Muscle layer of colon (tissue), 2 donors: ENCODE results near the gene SREBF2.

Source experiments
- H3K27ac ChIP-seq: one replicate; pipeline ENCODE4 v1.7.0; 2013; ENCODE audit warnings: low read depth, mild to moderate bottlenecking, low read length, moderate library complexity
- H3K27me3 ChIP-seq, 2 donors: one replicate each; pipeline ENCODE4 v1.7.0; 2013; ENCODE audit warnings: low read length in 2 of 2, mild to moderate bottlenecking in 2 of 2; ENCODE audit not compliant: insufficient read depth in 2 of 2, control insufficient read depth in 1 of 2
- H3K36me3 ChIP-seq: one replicate; pipeline ENCODE4 v1.7.0; 2013; ENCODE audit warnings: mild to moderate bottlenecking, low read length; ENCODE audit not compliant: insufficient read depth
- H3K4me1 ChIP-seq: one replicate; pipeline ENCODE4 v1.7.0; 2013; ENCODE audit warnings: mild to moderate bottlenecking, low read length; ENCODE audit not compliant: insufficient read depth
- H3K4me3 ChIP-seq, 2 donors: one replicate each; pipeline ENCODE4 v1.7.0; 2013; ENCODE audit warnings: low read length in 2 of 2, low read depth in 1 of 2, mild to moderate bottlenecking in 1 of 2, moderate library complexity in 1 of 2
- H3K9ac ChIP-seq: one replicate; pipeline ENCODE4 v1.7.0; 2013; ENCODE audit warnings: low read length
- H3K9me3 ChIP-seq: one replicate; pipeline ENCODE4 v1.7.0; 2013; ENCODE audit warnings: mild to moderate bottlenecking, low read length
- donor health status: abdominal sarcoma.
- donor health status: Adenocarcinoma of cecum.

SREBF2 gene

GRCh38 chr22:41810022-41810421, 22.9 kb upstream of the SREBF2 start:
- Histone ChIP-seq H3K4me1 (no peaks in the 10 kb centered on the region), H3K9me3 (no peaks in the 10 kb centered on the region), H3K9ac (no peak overlapping the region), H3K4me3 (no peak overlapping the region), H3K27me3 (no peaks in the 10 kb centered on the region), H3K27ac (no peak overlapping the region), H3K36me3 (peaks cover 22% of the 10 kb centered on the region)

DNA sequence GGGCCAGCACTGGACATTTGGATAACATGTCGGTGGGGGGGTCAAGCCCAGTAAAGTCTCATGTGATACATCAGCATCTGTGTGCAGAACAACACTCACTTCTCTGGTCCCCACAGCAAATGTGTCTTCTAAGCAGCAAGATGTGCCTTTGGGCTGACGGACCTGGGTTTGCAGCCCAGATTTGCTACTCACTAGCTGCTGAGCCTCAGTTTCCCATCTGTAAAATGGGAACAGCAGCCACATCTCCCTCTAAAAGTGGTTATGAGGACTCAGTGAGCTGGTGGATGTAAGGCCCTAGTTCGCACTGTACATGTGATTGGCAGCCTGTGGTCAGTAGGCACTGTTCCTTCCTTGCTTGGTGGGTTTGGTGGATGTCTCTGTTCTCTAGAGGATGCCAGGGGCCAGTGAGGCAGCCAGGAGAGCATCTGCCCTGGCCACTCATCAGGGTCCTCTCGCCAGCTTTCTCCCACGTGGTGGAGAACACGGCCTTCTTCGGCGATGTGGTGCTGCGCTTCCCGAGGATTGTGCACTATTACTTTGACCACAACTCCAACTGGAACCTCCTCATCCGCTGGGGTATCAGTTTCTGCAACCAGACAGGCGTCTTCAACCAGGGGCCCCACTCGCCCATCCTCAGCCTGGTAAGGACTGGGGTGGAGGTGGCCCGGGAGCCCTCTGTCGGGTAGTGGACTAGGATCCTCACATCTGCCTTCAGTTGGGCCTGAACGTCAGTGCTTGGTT, 19.9 kb upstream of the SREBF2 start:
- Histone ChIP-seq H3K9ac (no peak overlapping the region), H3K4me3 (no peak overlapping the region)

DNA sequence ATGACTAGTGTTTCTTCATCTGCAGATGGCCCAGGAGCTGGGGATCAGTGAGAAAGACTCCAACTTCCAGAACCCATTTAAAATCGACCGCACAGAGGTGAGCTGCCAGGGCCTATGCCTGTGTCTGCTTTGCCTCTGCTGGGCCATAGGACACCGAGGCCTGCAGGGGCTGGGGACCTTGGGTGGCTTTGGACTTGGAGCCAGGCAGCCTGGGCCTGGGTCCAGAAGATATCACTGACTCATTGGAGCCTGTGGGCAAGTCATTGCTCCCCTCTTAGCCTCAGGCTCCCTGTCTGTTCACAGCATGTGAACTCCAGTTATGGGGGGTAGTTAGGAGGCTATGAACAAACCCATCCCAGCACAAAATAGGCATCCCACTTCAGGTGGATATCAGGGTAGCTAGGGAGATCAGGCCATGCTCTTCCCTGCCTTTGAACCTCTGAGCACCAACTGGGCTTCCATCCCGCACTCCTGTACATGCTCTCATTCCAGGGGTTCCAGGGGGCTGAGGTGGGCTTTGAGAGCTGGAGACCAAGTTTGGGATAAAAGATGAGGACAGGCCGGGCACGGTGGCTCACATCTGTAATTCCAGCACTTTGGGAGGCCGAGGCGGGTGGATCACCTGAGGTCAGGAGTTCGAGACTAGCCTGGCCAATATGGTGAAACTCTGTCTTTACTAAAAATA, 19.0 kb upstream of the SREBF2 start:
- Histone ChIP-seq H3K9me3 (no peaks in the 10 kb centered on the region), H3K4me3 (no peak overlapping the region), H3K4me1 (no peaks in the 10 kb centered on the region), H3K27ac (no peak overlapping the region), H3K9ac (no peak overlapping the region), H3K27me3 (no peaks in the 10 kb centered on the region), H3K36me3 (peaks cover 26% of the 10 kb centered on the region)

More for the DNA sequence above, 19.9 kb upstream of the SREBF2 start:
- H3K27ac ChIP-seq: no peak overlapping the region
- no peaks in the 10 kb centered on the region for H3K9me3 ChIP-seq
- no peaks in the 10 kb centered on the region for H3K27me3 ChIP-seq
- H3K36me3 ChIP-seq: peaks cover 26% of the 10 kb centered on the region
- no peaks in the 10 kb centered on the region for H3K4me1 ChIP-seq

DNA sequence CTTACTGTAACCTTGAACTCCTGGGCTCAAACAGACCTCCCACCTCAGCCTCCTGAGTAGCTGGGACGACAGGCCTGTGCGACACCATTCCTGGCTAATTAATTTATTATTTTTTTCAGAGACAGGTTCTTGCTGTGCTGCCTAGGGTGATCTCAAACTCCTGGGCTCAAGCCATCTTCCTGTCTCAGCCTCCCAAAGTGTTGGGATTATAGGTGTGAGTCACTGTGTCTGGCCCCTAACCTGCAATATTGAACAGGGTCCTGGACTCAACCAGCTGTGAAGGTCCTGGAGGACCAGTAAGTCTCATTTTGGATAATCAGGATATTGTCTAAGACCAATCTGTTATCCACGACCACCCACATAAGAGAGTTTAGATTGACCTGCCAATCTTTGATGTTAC, 17.2 kb upstream of the SREBF2 start:
- no peaks in the 10 kb centered on the region for H3K27me3 ChIP-seq
- no peak overlapping the region for H3K4me3 ChIP-seq
- H3K4me1 ChIP-seq: no peaks in the 10 kb centered on the region
- H3K36me3 ChIP-seq: peaks cover 26% of the 10 kb centered on the region
- no peak overlapping the region for H3K9ac ChIP-seq
- H3K9me3 ChIP-seq: no peaks in the 10 kb centered on the region
- no peak overlapping the region for H3K27ac ChIP-seq

DNA sequence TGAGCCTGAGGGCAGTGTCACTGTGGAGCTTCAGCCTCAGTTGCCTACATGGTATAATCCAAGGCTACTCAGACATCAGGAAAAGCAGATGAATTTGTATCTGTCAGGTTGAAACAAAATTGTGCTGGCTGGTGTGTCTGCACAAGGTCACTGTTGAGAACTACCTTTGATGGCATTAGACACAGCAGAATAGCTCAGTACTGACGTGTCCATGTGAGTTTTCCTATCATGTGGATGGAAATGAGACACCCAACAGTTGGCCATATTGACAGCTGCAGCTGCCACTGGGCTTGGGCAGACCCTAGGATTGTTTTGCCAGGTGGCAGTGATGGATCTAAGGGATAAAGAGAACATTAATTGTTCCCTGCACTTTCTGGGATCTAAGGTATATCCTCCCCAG, 16.7 kb upstream of the SREBF2 start:
- Histone ChIP-seq H3K9me3 (no peaks in the 10 kb centered on the region), H3K27ac (no peak overlapping the region), H3K27me3 (no peaks in the 10 kb centered on the region), H3K4me1 (no peaks in the 10 kb centered on the region), H3K9ac (no peak overlapping the region), H3K4me3 (no peak overlapping the region), H3K36me3 (peaks cover 26% of the 10 kb centered on the region)

DNA sequence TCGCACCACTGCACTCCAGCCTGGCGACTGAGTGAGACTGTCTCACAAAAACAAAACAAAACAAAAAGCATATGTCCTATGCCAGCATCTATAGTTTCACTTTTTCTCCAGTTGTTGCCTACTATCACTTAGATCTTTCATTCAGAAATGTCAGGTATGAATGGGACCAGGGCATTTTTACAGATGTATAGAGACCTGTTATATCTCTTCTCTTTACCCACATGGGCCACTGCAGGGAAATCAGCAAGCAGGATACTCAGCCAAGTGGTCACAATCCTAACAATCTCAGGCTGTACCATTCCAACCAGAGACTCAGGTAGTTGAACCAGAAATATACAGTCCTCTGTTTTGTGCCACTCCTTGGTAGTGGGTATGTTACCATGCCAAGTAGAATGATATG, 16.0 kb upstream of the SREBF2 start:
- Histone ChIP-seq H3K27me3 (no peaks in the 10 kb centered on the region), H3K4me1 (no peaks in the 10 kb centered on the region), H3K9me3 (no peaks in the 10 kb centered on the region), H3K36me3 (peaks cover 26% of the 10 kb centered on the region), H3K4me3 (no peak overlapping the region), H3K9ac (no peak overlapping the region), H3K27ac (no peak overlapping the region)

DNA sequence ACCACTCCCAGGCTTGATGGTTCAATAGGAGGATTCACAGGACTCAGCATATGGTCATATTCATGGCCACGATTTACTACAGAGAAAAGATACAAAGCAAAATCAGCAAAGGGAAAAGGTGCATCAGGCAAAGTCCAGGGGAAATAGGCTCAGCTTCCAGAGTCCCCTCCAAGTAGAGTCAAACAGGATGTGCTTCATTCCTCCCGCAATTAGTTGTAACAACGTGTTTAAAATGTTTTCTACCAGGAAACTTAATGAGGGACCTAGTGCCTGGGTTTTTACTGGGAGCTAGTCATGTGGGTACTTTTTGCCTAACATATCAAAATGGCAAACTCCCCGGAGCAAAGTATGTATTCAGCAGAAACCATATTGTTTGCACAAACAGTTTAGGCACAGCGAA, 14.9 kb upstream of the SREBF2 start:
- Histone ChIP-seq H3K9ac (no peak overlapping the region), H3K4me3 (no peak overlapping the region), H3K4me1 (no peaks in the 10 kb centered on the region), H3K36me3 (peaks cover 23% of the 10 kb centered on the region), H3K27ac (no peak overlapping the region), H3K9me3 (no peaks in the 10 kb centered on the region), H3K27me3 (no peaks in the 10 kb centered on the region)

GRCh38 chr22:41818596-41818995, 14.3 kb upstream of the SREBF2 start:
- Histone ChIP-seq H3K27ac (no peak overlapping the region), H3K4me3 (no peak overlapping the region), H3K4me1 (no peaks in the 10 kb centered on the region), H3K27me3 (no peaks in the 10 kb centered on the region), H3K9me3 (no peaks in the 10 kb centered on the region), H3K36me3 (peaks cover 17% of the 10 kb centered on the region), H3K9ac (no peak overlapping the region)

GRCh38 chr22:41819257-41819656, 13.6 kb upstream of the SREBF2 start:
- peaks cover 12% of the 10 kb centered on the region for H3K36me3 ChIP-seq
- no peaks in the 10 kb centered on the region for H3K4me1 ChIP-seq
- H3K9me3 ChIP-seq: no peaks in the 10 kb centered on the region
- no peak overlapping the region for H3K27ac ChIP-seq
- H3K9ac ChIP-seq: no peak overlapping the region
- no peak overlapping the region for H3K4me3 ChIP-seq
- no peaks in the 10 kb centered on the region for H3K27me3 ChIP-seq

GRCh38 chr22:41820447-41820846, 12.5 kb upstream of the SREBF2 start:
- no peak overlapping the region for H3K4me3 ChIP-seq
- H3K27me3 ChIP-seq: no peaks in the 10 kb centered on the region
- H3K4me1 ChIP-seq: no peaks in the 10 kb centered on the region
- H3K9me3 ChIP-seq: no peaks in the 10 kb centered on the region
- peaks cover 12% of the 10 kb centered on the region for H3K36me3 ChIP-seq
- no peak overlapping the region for H3K27ac ChIP-seq
- H3K9ac ChIP-seq: no peak overlapping the region

- no peak overlapping the region for H3K9ac ChIP-seq
- H3K4me1 ChIP-seq: no peaks in the 10 kb centered on the region
- H3K9me3 ChIP-seq: no peaks in the 10 kb centered on the region
- peaks cover 8% of the 10 kb centered on the region for H3K36me3 ChIP-seq
- H3K27me3 ChIP-seq: no peaks in the 10 kb centered on the region
- no peak overlapping the region for H3K4me3 ChIP-seq
- no peak overlapping the region for H3K27ac ChIP-seq
These were observed 11.2 kb upstream of the SREBF2 start for GRCh38 chr22:41821471-41822316.
